ENCODE results near the gene MS4A10. TPM values are rescaled to one million over a fixed set of nuclear protein-coding genes. Genes with fewer than 3 reads are reported as not detected.
"Not testable (repeated sequence)": the region's sequence is repeated elsewhere in the genome, so short reads cannot be mapped to it uniquely, and the experiment has no call there.

Gene MS4A10
- polyA plus RNA-seq, 2 donors = not detected

DNA sequence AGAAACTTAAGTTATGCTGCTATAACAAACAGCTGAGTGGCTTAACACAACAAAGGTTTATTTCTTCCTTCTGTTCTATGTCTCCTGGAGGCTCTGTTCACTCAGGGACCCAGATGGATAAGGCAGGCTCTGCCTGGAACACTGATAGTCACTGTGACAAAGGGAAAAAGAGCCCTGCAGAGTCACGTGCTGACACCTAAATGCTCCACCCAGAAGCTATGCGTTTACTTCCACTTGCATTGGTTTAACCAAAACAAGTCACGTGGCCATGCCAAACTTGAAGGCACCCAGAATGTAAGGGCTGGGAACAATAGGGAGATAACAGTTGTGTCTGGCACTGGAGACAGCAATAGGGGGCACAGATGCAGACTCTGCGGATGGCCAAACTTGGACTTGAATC is 31.8 kb upstream of the MS4A10 start:
- WGBS, 2 donors = 53 to 56% methylated on average over 4 of the region's 4 CpGs

GRCh38 chr11:60754887-60755286 is 30.2 kb upstream of the MS4A10 start:
- H3K36me3 ChIP-seq (ENCODE audit: control insufficient read depth in 2 of 2, insufficient read depth in 2 of 2, low read length in 1 of 2) = no peaks in the 10 kb centered on the region
- H3K9me3 ChIP-seq (ENCODE audit: control insufficient read depth in 2 of 2, insufficient read depth in 1 of 2, low read depth in 1 of 2, low read length in 1 of 2) = no peaks in the 10 kb centered on the region
- no peaks in the 10 kb centered on the region for H3K27me3 ChIP-seq (ENCODE audit: control insufficient read depth in 1 of 2, insufficient read depth in 2 of 2, low read length in 2 of 2)
- H3K4me3 ChIP-seq (ENCODE audit: low read depth in 1 of 2, low read length in 2 of 2) = no peak overlapping the region
- H3K4me1 ChIP-seq (ENCODE audit: control insufficient read depth in 2 of 2, insufficient read depth in 2 of 2, low read length in 1 of 2) = no peaks in the 10 kb centered on the region
- WGBS, 2 donors = 92% methylated on average over 6 of the region's 6 CpGs
- H3K27ac ChIP-seq (ENCODE audit: low read depth in 2 of 2, low read length in 1 of 2) = no peak overlapping the region

More for the DNA sequence above, 31.8 kb upstream of the MS4A10 start:
- Histone ChIP-seq H3K4me1 (ENCODE audit: control insufficient read depth in 2 of 2, insufficient read depth in 2 of 2, low read length in 1 of 2) (no peaks in the 10 kb centered on the region), H3K36me3 (ENCODE audit: control insufficient read depth in 2 of 2, insufficient read depth in 2 of 2, low read length in 1 of 2) (no peaks in the 10 kb centered on the region), H3K9me3 (ENCODE audit: control insufficient read depth in 2 of 2, insufficient read depth in 1 of 2, low read depth in 1 of 2, low read length in 1 of 2) (no peaks in the 10 kb centered on the region), H3K27me3 (ENCODE audit: control insufficient read depth in 1 of 2, insufficient read depth in 2 of 2, low read length in 2 of 2) (no peaks in the 10 kb centered on the region), H3K4me3 (ENCODE audit: low read depth in 1 of 2, low read length in 2 of 2) (no peak overlapping the region), H3K27ac (ENCODE audit: low read depth in 2 of 2, low read length in 1 of 2) (no peak overlapping the region)

DNA sequence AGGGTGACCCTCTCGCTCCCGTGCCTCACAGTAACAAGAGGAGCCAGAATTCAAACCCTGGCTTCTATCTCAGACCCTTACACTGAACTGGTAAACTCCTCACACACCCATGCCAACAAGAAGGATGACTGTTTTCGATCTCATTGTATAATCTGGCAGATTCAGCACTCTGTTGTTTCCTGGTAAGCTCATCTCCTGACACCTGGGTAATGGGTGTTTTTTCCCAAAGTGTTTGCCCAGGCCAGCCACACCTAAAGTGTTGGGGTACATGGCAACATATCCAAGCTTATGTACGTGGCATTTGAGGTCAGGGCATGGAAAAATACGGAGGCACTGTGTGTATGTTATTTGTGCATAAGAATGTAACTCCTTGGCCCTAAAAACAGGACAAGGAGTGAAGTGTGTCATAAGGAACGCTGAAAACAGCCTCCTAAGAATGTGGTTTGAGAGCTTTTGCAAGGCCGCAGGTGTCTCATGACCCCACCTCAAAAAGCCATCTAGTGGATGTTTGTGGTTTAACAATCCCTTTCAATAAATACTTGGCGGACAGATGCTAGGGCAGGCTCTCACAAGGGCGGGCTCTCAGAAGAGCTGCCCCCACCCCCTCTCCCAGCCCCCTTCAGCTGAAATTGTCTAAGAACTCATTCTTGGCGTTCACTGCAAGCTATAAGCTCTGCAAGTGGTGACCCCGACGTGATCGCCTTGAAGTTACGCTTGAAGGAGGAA is 28.7 kb upstream of the MS4A10 start, which contains the start of gene MS4A15:
Gene MS4A15, plus strand, starts transcription at position 561 of the 726 bp plus-strand sequence. CDS start 6,867 bp downstream, outside the sequence.
- Histone ChIP-seq H3K9me3 (ENCODE audit: control insufficient read depth in 2 of 2, insufficient read depth in 1 of 2, low read depth in 1 of 2, low read length in 1 of 2) (no peaks in the 10 kb centered on the region), H3K27me3 (ENCODE audit: control insufficient read depth in 1 of 2, insufficient read depth in 2 of 2, low read length in 2 of 2) (peaks cover 0 to 6% of the 10 kb centered on the region in 2 donors), H3K4me3 (ENCODE audit: low read depth in 1 of 2, low read length in 2 of 2) (no peak within 1 kb of the TSS), H3K4me1 (ENCODE audit: control insufficient read depth in 2 of 2, insufficient read depth in 2 of 2, low read length in 1 of 2) (no peaks in the 10 kb centered on the region), H3K36me3 (ENCODE audit: control insufficient read depth in 2 of 2, insufficient read depth in 2 of 2, low read length in 1 of 2) (no peaks in the 10 kb centered on the region), H3K27ac (ENCODE audit: low read depth in 2 of 2, low read length in 1 of 2) (no peak within 1 kb of the TSS)
- 52 to 65% methylated on average over 14 of the region's 14 CpGs for WGBS, 2 donors

GRCh38 chr11:60757231-60757800 is 27.8 kb upstream of the MS4A10 start:
- Histone ChIP-seq H3K4me3 (ENCODE audit: low read depth in 1 of 2, low read length in 2 of 2) (no peak overlapping the region), H3K36me3 (ENCODE audit: control insufficient read depth in 2 of 2, insufficient read depth in 2 of 2, low read length in 1 of 2) (no peaks in the 10 kb centered on the region), H3K27me3 (ENCODE audit: control insufficient read depth in 1 of 2, insufficient read depth in 2 of 2, low read length in 2 of 2) (peaks cover 0 to 6% of the 10 kb centered on the region in 2 donors), H3K27ac (ENCODE audit: low read depth in 2 of 2, low read length in 1 of 2) (no peak overlapping the region), H3K4me1 (ENCODE audit: control insufficient read depth in 2 of 2, insufficient read depth in 2 of 2, low read length in 1 of 2) (no peaks in the 10 kb centered on the region), H3K9me3 (ENCODE audit: control insufficient read depth in 2 of 2, insufficient read depth in 1 of 2, low read depth in 1 of 2, low read length in 1 of 2) (no peaks in the 10 kb centered on the region)
- 93% methylated on average over 19 of the region's 19 CpGs for WGBS, 2 donors

GRCh38 chr11:60758671-60759070 is 26.5 kb upstream of the MS4A10 start:
- H3K27ac ChIP-seq (ENCODE audit: low read depth in 2 of 2, low read length in 1 of 2); H3K4me3 ChIP-seq (ENCODE audit: low read depth in 1 of 2, low read length in 2 of 2); H3K36me3 ChIP-seq (ENCODE audit: control insufficient read depth in 2 of 2, insufficient read depth in 2 of 2, low read length in 1 of 2); H3K9me3 ChIP-seq (ENCODE audit: control insufficient read depth in 2 of 2, insufficient read depth in 1 of 2, low read depth in 1 of 2, low read length in 1 of 2); H3K27me3 ChIP-seq (ENCODE audit: control insufficient read depth in 1 of 2, insufficient read depth in 2 of 2, low read length in 2 of 2); H3K4me1 ChIP-seq (ENCODE audit: control insufficient read depth in 2 of 2, insufficient read depth in 2 of 2, low read length in 1 of 2): not testable (repeated sequence)
- WGBS, 2 donors = 82 to 91% methylated on average over 4 of the region's 4 CpGs

DNA sequence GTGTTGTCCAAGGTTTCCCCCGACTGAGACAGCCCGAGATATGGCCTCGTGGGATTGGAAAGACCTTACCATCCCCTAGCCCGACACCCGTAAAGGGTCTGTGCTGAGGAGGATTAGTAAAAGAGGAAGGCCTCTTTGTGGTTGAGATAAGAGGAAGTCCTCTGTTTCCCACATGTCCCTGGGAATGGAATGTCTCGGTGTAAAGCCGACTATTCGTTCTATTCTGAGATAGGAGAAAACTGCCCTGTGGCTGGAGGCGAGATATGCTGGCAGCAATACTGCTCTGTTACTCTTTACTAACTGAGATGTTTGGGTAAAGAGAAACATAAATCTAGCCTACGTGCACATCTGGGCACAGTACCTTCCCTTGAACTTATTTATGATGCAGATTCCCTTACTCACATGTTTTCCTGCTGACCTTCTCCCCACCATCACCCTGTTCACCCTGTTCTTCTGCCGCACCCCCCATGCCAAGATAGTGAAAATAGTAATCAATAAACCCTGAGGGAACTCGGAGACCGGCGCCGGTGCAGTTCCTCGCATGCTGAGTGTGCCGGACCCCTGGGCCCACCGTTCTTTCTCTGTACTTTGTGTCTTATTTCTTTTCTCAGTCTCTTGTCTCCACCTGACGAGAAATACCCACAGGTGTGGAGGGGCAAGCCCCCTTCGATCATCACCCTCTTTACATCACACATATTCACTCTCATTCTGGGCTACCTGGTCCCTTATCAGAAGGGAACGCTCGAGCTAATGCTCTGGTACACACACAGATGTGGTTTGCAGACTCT is 25.5 kb upstream of the MS4A10 start:
- not testable (repeated sequence) for H3K4me1 ChIP-seq (ENCODE audit: control insufficient read depth in 2 of 2, insufficient read depth in 2 of 2, low read length in 1 of 2); H3K9me3 ChIP-seq (ENCODE audit: control insufficient read depth in 2 of 2, insufficient read depth in 1 of 2, low read depth in 1 of 2, low read length in 1 of 2); H3K27me3 ChIP-seq (ENCODE audit: control insufficient read depth in 1 of 2, insufficient read depth in 2 of 2, low read length in 2 of 2); H3K27ac ChIP-seq (ENCODE audit: low read depth in 2 of 2, low read length in 1 of 2); H3K4me3 ChIP-seq (ENCODE audit: low read depth in 1 of 2, low read length in 2 of 2); H3K36me3 ChIP-seq (ENCODE audit: control insufficient read depth in 2 of 2, insufficient read depth in 2 of 2, low read length in 1 of 2)
- 76 to 77% methylated on average over 22 of the region's 22 CpGs for WGBS, 2 donors

DNA sequence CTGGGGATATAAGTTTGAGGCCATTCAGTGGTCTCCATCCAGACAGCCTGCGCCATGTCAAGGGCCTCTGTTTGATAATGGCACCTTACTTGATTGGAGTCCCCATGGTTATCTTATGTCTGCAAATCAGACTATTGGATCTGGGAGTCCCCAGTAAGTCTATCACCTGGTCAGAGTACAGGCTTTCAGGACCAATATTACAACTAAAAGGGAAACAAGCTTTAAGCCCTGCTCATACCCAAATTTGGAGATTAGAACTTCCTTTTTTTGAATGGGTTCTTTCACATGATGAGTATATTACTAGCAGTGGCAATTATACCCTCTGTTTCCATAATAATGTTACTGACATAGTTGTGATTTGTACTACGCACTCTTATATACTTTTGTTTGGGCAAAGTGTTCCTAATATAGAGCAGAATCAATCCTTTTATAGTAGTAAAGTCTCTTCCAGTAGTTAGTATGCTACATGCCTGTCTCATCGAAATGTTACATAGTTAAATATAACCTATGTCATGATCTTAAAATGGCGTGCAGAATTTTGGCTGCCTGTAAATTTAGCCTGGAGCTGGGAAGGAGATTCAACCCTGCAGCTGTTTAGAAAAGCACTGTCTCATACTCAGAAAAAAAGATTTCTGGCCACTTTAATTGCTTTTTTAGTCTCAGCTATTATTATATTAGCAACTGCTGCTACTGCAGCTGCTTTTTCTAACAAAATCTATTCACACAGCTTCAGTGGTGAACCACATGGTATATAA is 23.5 kb upstream of the MS4A10 start:
- 64 to 67% methylated on average over 4 of the region's 4 CpGs for WGBS, 2 donors
- Histone ChIP-seq H3K4me3 (ENCODE audit: low read depth in 1 of 2, low read length in 2 of 2) (no peak overlapping the region), H3K27ac (ENCODE audit: low read depth in 2 of 2, low read length in 1 of 2) (no peak overlapping the region), H3K4me1 (ENCODE audit: control insufficient read depth in 2 of 2, insufficient read depth in 2 of 2, low read length in 1 of 2) (no peaks in the 10 kb centered on the region), H3K27me3 (ENCODE audit: control insufficient read depth in 1 of 2, insufficient read depth in 2 of 2, low read length in 2 of 2) (peaks cover 0 to 6% of the 10 kb centered on the region in 2 donors), H3K9me3 (ENCODE audit: control insufficient read depth in 2 of 2, insufficient read depth in 1 of 2, low read depth in 1 of 2, low read length in 1 of 2) (no peaks in the 10 kb centered on the region), H3K36me3 (ENCODE audit: control insufficient read depth in 2 of 2, insufficient read depth in 2 of 2, low read length in 1 of 2) (no peaks in the 10 kb centered on the region)

DNA sequence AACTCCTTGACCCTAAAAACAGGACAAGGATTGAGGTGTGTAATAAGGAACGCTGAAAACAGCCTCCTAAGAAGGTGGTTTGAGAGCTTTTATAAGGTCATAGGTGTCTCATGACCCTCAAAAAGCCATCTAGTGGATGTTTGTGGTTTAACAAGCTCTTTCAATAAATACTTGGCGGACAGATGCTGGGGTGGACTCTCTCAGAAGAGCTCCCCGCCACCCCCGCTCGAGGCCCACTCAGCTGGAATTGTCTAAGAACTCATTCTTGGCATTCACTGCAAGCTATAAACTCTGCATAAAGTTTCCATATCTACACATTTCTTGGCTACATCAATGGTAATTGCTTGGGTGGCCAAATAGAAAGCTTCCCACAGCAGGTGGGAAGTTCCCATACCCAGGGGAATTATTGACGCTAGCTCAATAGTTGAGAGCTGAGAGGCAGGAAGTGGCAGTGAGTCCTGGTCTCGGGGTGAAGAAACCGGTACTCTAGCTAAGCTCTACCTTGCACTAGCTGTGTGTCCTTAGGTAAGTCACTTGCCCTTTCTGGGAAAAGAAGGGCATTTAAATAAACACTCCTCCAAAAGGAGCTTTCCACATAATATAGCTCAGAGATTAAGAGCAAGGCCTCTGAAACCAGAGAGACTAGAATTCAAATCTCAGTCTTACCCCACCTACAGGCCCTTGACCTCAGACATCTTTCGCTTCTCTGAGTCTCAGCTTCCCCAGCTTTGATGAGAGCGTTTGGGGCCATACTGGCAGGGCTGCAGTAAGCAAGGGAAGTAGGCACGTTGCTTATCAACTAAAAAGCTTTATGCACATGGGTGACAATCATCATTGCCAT is 22.1 kb upstream of the MS4A10 start:
- Histone ChIP-seq H3K36me3 (ENCODE audit: control insufficient read depth in 2 of 2, insufficient read depth in 2 of 2, low read length in 1 of 2) (no peaks in the 10 kb centered on the region), H3K27me3 (ENCODE audit: control insufficient read depth in 1 of 2, insufficient read depth in 2 of 2, low read length in 2 of 2) (peaks cover 0 to 6% of the 10 kb centered on the region in 2 donors), H3K27ac (ENCODE audit: low read depth in 2 of 2, low read length in 1 of 2) (no peak overlapping the region), H3K4me1 (ENCODE audit: control insufficient read depth in 2 of 2, insufficient read depth in 2 of 2, low read length in 1 of 2) (peaks cover 0 to 2% of the 10 kb centered on the region in 2 donors), H3K9me3 (ENCODE audit: control insufficient read depth in 2 of 2, insufficient read depth in 1 of 2, low read depth in 1 of 2, low read length in 1 of 2) (peaks cover 0 to 2% of the 10 kb centered on the region in 2 donors), H3K4me3 (ENCODE audit: low read depth in 1 of 2, low read length in 2 of 2) (no peak overlapping the region)
- WGBS, 2 donors = 66 to 74% methylated on average over 11 of the region's 11 CpGs

Data from esophagus (tissue), 2 donors.